Measurements from ENCODE around the gene PACS1. TPM values are rescaled to one million over a fixed set of nuclear protein-coding genes. Genes with fewer than 3 reads are reported as not detected.
"Not testable (repeated sequence)": the region's sequence is repeated elsewhere in the genome, so short reads cannot be mapped to it uniquely, and the experiment has no call there.

Gene PACS1
- 94.8 TPM for polyA plus RNA-seq (2013, experiment 1 of 2)
- 81.1 TPM for polyA plus RNA-seq (2013, experiment 2 of 2)

DNA sequence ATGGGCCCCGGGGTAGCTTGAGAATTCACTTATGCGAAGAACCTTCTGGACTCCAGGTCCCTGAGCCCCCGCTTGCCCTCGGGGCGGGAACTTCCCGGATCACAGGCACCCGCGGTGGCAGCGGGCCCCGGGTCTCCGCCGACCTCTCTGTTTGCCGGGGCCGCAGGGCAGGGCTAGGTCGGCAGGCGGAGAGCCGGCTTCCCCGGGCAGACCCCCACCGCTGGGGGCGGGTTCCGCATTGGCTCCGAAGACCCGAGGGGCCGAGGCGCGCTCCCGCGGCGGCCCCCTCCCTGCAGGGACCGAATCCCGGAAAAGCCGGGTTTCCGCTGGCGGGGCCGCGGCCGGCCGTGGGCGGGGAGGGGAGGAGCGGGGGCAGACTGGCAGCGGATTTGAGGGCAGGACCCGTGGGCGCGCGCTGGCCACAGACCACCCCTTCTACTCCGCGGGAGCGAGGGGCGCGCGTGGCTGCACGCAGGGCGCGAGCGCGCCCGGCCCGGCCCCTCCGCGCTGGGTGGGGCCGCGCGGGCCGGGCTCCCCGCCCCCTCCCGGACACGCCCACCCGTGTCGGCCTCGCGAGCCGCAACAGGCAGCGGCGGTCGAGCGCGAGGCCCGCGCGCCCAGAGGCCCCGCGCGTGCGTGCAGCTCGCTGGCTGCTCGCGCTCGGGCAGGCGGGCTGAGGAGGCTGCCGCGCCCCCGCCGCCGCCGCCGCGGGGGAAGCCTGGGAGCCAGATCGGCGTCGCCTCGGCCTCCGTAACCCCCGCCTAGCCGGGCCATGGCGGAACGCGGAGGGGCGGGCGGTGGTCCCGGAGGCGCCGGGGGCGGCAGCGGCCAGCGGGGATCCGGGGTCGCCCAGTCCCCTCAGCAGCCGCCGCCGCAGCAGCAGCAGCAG is at the start of gene PACS1:
Gene PACS1, plus strand, starts transcription at position 558 of the 889 bp plus-strand sequence. Its CDS starts 215 bp downstream, at position 773.
- peaks cover 70% of the 10 kb centered on the region for H3K36me3 ChIP-seq (ENCODE audit: control insufficient read depth, insufficient read depth, low read length)
- peaks cover 12% of the 10 kb centered on the region for H3K4me1 ChIP-seq (ENCODE audit: control insufficient read depth, insufficient read depth, low read length, poor library complexity, severe bottlenecking)
- peak within 1 kb of the TSS; percentile 91 for H3K27ac ChIP-seq (ENCODE audit: low read depth, low read length, severe bottlenecking)
- WGBS, 2 experiments (ENCODE audit: insufficient coverage in 2 of 2), result 1 to 2% methylated on average over 71 to 105 of the region's 120 CpGs
- peak within 1 kb of the TSS; percentile 86 for H3K4me3 ChIP-seq (ENCODE audit: extremely low read depth, insufficient read depth, low read length, poor library complexity, severe bottlenecking)
- H3K9me3 ChIP-seq (ENCODE audit: control insufficient read depth, low read length), result peaks cover 3% of the 10 kb centered on the region

DNA sequence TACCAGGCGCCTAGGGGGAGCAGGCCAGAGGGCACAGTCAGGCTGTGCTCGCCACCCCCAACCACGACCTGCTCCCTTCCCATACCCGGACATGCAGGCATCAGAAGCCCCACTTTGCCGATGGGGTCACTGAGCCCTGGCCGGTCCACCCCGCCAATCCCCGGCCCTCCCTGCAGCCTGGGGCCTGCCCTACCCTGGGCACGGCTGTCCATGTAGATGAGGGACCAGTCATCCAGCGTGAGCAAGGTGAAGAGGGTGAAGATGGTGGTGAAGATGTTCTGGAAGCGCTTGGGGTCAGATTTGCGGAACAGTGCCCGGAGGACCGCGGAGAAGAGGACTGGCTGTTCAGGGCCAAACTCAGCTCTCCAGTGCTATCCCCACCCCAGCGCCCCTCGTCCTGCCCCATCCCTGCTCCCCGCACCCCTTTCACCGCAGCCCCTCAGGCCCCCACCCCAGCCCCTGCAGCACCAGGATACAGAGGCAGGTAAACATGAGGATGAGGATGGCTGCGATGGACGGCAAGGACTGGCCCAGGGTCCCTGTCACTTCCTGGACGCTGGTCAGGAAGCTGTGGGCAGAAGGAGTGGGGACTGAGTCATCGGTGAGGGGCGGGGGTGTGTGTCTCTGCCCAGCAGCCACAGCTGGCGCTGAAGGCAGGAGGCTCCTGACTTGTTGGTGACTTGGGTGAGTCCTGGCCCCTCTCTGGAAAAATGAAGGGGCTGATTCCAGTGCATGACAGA is 49.3 kb upstream of the PACS1 start:
- Histone ChIP-seq H3K36me3 (ENCODE audit: control insufficient read depth, insufficient read depth, low read length) (no peaks in the 10 kb centered on the region), H3K27ac (ENCODE audit: low read depth, low read length, severe bottlenecking) (no peak overlapping the region), H3K9me3 (ENCODE audit: control insufficient read depth, low read length) (no peaks in the 10 kb centered on the region), H3K4me3 (ENCODE audit: extremely low read depth, insufficient read depth, low read length, poor library complexity, severe bottlenecking) (no peak overlapping the region), H3K4me1 (ENCODE audit: control insufficient read depth, insufficient read depth, low read length, poor library complexity, severe bottlenecking) (peaks cover 27% of the 10 kb centered on the region)
- 82 to 83% methylated on average over 16 of the region's 25 CpGs for WGBS, 2 experiments (ENCODE audit: insufficient coverage in 2 of 2)

DNA sequence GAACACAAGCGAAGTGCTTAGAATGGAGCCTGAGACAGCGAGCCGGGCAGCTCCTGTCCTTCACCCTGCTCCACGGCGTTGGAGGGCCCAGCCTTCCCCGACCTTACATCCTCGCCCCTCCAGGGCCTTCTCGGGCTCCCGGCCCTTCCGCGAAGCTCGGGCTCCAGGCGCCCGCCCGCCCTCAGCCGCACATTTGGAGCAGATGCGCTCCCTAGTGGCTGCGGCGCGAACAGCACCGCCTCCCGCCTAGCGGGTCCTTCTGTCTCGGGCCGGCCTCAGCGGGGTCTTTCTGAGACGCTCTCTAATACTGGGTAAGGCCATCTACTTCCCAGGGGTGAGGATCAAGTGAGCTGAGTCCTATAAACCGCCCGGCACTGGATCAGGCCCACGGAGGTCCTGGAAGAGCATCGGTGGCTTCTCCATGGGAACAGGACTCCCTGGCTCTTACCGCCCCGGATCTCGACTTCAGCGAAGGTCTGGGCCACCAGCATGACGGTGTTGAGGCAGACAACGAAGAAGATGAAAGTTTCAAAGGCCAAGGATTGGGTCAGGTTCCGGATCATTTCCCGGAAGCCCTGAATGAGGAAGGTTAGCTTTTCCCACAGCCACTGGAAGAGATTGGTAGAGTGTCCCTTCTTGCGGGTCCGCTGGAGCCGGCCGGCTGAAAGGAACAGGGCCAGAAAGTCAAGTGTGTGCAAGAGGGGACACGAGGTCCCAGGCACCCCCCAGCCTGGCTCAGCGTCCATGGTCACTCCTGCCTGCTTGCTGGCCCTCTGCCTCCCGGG is 47.5 kb upstream of the PACS1 start:
- no peak overlapping the region for H3K27ac ChIP-seq (ENCODE audit: low read depth, low read length, severe bottlenecking)
- H3K36me3 ChIP-seq (ENCODE audit: control insufficient read depth, insufficient read depth, low read length), result no peaks in the 10 kb centered on the region
- H3K4me1 ChIP-seq (ENCODE audit: control insufficient read depth, insufficient read depth, low read length, poor library complexity, severe bottlenecking), result peaks cover 19% of the 10 kb centered on the region
- no peaks in the 10 kb centered on the region for H3K9me3 ChIP-seq (ENCODE audit: control insufficient read depth, low read length)
- 32 to 33% methylated on average over 45 to 46 of the region's 46 CpGs for WGBS, 2 experiments (ENCODE audit: insufficient coverage in 2 of 2)
- no peak overlapping the region for H3K4me3 ChIP-seq (ENCODE audit: extremely low read depth, insufficient read depth, low read length, poor library complexity, severe bottlenecking)

DNA sequence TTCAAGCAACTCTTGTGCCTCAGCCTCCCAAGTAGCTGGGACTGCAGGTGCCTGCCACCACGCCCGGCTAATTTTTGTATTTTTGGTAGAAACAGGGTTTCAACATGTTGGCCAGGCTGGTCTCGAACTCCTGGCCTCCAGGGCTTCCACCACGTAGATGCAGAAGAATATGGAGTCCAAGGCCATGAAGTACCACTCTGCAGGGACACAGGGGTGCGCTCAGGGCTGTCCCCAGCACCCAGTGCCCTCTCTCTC is 47.0 kb upstream of the PACS1 start:
- 79 to 90% methylated on average over 5 of the region's 5 CpGs for WGBS, 2 experiments (ENCODE audit: insufficient coverage in 2 of 2)
- H3K4me3 ChIP-seq (ENCODE audit: extremely low read depth, insufficient read depth, low read length, poor library complexity, severe bottlenecking); H3K36me3 ChIP-seq (ENCODE audit: control insufficient read depth, insufficient read depth, low read length); H3K27ac ChIP-seq (ENCODE audit: low read depth, low read length, severe bottlenecking); H3K9me3 ChIP-seq (ENCODE audit: control insufficient read depth, low read length): not testable (repeated sequence)
- peaks cover 19% of the 10 kb centered on the region for H3K4me1 ChIP-seq (ENCODE audit: control insufficient read depth, insufficient read depth, low read length, poor library complexity, severe bottlenecking)

DNA sequence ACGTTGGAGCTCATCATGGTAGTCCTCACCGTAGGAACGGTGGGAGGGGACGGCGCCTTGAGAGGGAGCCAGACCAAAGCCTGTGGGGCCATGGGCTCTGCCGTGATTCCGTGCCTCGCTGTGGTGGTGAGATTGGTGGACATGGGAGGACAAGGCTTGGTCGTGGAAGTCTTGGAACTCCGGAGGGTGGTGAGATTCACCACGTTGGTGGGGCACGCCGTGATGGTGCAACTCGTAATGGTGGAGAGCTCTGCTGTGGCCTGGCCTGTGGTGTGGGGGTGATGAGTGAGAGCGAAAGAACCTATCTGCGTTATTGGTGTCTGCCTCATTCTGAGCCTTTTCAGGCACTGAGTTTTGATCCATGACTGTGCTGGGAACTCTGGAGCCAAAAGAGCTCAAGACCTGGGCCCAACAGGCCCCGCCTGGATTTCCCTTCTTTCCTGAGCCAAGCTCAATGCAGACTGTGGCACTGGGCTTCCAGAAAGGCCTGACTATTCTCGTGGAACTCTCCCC is 44.0 kb upstream of the PACS1 start, which contains the start of gene CATSPER1:
Gene CATSPER1, minus strand, starts transcription at position 463 of the 513 bp plus-strand sequence. Its CDS starts 100 bp downstream, at position 363.
- H3K27ac ChIP-seq (ENCODE audit: low read depth, low read length, severe bottlenecking), result no peak within 1 kb of the TSS
- 90% methylated on average over 17 to 18 of the region's 18 CpGs for WGBS, 2 experiments (ENCODE audit: insufficient coverage in 2 of 2)
- H3K36me3 ChIP-seq (ENCODE audit: control insufficient read depth, insufficient read depth, low read length), result no peaks in the 10 kb centered on the region
- H3K9me3 ChIP-seq (ENCODE audit: control insufficient read depth, low read length), result no peaks in the 10 kb centered on the region
- H3K4me1 ChIP-seq (ENCODE audit: control insufficient read depth, insufficient read depth, low read length, poor library complexity, severe bottlenecking), result peaks cover 13% of the 10 kb centered on the region
- H3K4me3 ChIP-seq (ENCODE audit: extremely low read depth, insufficient read depth, low read length, poor library complexity, severe bottlenecking), result no peak within 1 kb of the TSS

DNA sequence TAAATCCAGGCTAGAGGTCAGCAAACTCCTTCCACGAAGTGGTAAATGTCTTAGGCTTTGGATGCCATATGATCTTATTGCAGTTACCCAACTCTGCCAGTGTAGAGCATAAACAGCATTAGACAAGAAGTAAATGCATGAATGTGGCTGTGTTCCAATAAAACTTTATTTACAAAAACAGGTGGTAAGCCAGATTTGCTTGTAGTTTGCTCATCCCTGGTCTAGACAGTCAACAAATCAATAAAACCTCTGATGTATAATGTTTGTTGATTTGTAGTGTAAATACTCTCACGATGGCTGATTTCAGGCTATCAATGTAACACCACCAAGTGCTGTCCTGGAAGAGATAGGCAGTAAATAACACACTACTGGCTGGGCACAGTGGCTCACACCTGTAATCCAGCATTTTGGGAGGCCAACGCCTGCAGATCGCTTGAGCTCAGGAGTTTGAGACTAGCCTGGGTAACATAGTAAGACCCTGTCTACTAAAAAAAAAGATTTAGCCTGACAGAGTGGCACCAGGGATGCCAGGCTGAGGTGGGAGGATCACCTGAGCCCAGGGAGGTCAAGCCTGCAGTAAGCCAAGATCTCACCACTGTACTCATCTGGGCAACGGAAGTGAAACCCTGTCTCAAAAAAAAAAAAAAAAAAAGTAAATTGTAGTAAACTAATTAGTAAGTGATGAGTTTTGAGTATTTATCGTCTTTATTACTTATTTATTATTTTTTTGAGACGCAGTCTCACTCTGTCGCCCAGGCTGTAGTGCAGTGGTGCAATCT is 36.9 kb upstream of the PACS1 start:
- WGBS, 2 experiments (ENCODE audit: insufficient coverage in 2 of 2), result 87 to 92% methylated on average over 3 to 6 of the region's 8 CpGs
- no peaks in the 10 kb centered on the region for H3K4me1 ChIP-seq (ENCODE audit: control insufficient read depth, insufficient read depth, low read length, poor library complexity, severe bottlenecking)
- no peaks in the 10 kb centered on the region for H3K9me3 ChIP-seq (ENCODE audit: control insufficient read depth, low read length)
- no peaks in the 10 kb centered on the region for H3K36me3 ChIP-seq (ENCODE audit: control insufficient read depth, insufficient read depth, low read length)
- no peak overlapping the region for H3K4me3 ChIP-seq (ENCODE audit: extremely low read depth, insufficient read depth, low read length, poor library complexity, severe bottlenecking)
- H3K27ac ChIP-seq (ENCODE audit: low read depth, low read length, severe bottlenecking), result no peak overlapping the region

DNA sequence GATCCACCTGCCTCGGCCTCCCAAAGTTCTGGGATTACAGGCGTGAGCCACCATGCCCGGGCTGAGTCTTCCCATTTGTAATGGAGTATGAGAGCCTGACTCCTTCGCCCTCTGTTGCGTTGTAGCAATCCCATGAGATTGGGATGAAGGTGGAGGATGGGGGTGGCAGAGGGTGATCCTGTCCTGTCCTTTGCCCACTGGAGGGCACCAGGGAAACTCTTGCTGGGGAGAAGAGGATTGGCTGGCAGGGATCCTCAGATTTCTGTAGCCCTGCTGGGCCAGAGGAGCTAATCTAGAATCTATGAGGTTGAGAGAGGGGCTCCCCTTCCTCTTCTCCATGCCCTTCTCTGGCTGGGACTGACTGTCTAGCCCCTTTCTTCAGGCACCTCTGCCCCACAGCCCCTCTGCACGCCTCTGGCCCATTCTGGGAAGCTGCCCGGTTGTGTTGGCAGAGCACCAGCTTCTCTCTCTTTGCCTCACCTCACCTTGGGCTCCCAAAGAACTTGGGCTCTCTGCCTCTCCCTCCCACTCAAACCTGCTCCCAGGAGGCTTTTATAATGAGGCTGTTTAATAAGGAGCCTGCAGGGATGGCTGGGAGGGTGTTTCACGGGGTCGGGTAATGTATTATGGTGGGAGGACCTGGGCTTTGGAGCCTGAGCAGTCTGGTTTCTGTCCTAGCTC is 34.3 kb upstream of the PACS1 start:
- Histone ChIP-seq H3K9me3 (ENCODE audit: control insufficient read depth, low read length) (no peaks in the 10 kb centered on the region), H3K4me1 (ENCODE audit: control insufficient read depth, insufficient read depth, low read length, poor library complexity, severe bottlenecking) (no peaks in the 10 kb centered on the region), H3K27ac (ENCODE audit: low read depth, low read length, severe bottlenecking) (no peak overlapping the region), H3K36me3 (ENCODE audit: control insufficient read depth, insufficient read depth, low read length) (no peaks in the 10 kb centered on the region), H3K4me3 (ENCODE audit: extremely low read depth, insufficient read depth, low read length, poor library complexity, severe bottlenecking) (no peak overlapping the region)
- 86 to 87% methylated on average over 2 to 5 of the region's 9 CpGs for WGBS, 2 experiments (ENCODE audit: insufficient coverage in 2 of 2)

DNA sequence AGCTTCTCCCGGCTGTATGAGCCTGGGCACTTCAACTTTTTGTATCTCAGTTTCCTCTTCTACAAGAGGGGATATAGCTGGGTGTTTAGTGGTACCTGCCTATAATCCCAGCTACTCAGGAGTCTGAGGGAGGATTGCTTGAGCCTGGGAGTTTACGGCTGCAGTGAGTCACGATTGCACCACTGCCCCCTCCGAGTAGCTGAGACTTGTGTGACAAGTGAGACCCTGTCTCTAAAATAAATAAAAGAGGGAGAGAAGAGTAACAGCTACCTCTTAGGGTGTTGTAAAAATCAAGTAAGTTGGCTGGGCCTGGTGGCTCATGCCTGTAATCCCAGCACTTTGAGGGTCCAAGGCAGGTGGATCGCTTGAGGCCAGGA is 33.8 kb upstream of the PACS1 start:
- WGBS, 2 experiments (ENCODE audit: insufficient coverage in 2 of 2), result 82 to 89% methylated on average over 1 to 4 of the region's 5 CpGs

DNA sequence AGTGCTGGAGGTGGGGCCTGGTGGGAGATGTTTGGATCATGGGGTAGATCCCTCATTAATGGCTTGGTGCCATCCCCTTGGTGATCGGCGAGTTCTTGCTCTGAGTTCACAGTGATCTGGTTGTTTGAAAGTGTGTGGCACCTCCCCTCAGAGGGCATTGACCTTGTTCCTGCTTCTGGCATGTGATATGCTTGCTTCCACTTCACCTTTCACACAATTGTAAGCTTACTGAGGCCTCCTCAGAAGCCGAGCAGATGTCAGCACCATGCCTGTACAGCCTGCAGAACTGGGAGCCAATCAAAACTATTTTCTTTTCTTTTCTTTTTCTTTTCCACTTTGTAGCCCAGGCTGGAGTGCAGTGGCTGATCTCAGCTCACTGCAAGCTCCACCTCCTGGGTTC is 32.7 kb upstream of the PACS1 start:
- H3K9me3 ChIP-seq (ENCODE audit: control insufficient read depth, low read length), result no peaks in the 10 kb centered on the region
- no peak overlapping the region for H3K27ac ChIP-seq (ENCODE audit: low read depth, low read length, severe bottlenecking)
- 87 to 97% methylated on average over 3 of the region's 3 CpGs for WGBS, 2 experiments (ENCODE audit: insufficient coverage in 2 of 2)
- H3K36me3 ChIP-seq (ENCODE audit: control insufficient read depth, insufficient read depth, low read length), result no peaks in the 10 kb centered on the region
- H3K4me3 ChIP-seq (ENCODE audit: extremely low read depth, insufficient read depth, low read length, poor library complexity, severe bottlenecking), result no peak overlapping the region
- H3K4me1 ChIP-seq (ENCODE audit: control insufficient read depth, insufficient read depth, low read length, poor library complexity, severe bottlenecking), result no peaks in the 10 kb centered on the region

More for the DNA sequence above, 33.8 kb upstream of the PACS1 start:
- Histone ChIP-seq H3K4me1 (ENCODE audit: control insufficient read depth, insufficient read depth, low read length, poor library complexity, severe bottlenecking) (no peaks in the 10 kb centered on the region), H3K4me3 (ENCODE audit: extremely low read depth, insufficient read depth, low read length, poor library complexity, severe bottlenecking) (no peak overlapping the region), H3K9me3 (ENCODE audit: control insufficient read depth, low read length) (no peaks in the 10 kb centered on the region), H3K27ac (ENCODE audit: low read depth, low read length, severe bottlenecking) (no peak overlapping the region), H3K36me3 (ENCODE audit: control insufficient read depth, insufficient read depth, low read length) (no peaks in the 10 kb centered on the region)

Measured in mesodermal cell (in vitro differentiated cells).